Measurements from ENCODE around the gene SERPINI1. TPM values are rescaled to one million over a fixed set of nuclear protein-coding genes. Genes with fewer than 3 reads are reported as not detected.

The SERPINI1 gene, protein sequence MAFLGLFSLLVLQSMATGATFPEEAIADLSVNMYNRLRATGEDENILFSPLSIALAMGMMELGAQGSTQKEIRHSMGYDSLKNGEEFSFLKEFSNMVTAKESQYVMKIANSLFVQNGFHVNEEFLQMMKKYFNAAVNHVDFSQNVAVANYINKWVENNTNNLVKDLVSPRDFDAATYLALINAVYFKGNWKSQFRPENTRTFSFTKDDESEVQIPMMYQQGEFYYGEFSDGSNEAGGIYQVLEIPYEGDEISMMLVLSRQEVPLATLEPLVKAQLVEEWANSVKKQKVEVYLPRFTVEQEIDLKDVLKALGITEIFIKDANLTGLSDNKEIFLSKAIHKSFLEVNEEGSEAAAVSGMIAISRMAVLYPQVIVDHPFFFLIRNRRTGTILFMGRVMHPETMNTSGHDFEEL
- total RNA-seq (1 to 10 TPM; 2.8 to 3.6 TPM), total RNA-seq (4.8 to 6.4 reads per million in 2 donors)

DNA sequence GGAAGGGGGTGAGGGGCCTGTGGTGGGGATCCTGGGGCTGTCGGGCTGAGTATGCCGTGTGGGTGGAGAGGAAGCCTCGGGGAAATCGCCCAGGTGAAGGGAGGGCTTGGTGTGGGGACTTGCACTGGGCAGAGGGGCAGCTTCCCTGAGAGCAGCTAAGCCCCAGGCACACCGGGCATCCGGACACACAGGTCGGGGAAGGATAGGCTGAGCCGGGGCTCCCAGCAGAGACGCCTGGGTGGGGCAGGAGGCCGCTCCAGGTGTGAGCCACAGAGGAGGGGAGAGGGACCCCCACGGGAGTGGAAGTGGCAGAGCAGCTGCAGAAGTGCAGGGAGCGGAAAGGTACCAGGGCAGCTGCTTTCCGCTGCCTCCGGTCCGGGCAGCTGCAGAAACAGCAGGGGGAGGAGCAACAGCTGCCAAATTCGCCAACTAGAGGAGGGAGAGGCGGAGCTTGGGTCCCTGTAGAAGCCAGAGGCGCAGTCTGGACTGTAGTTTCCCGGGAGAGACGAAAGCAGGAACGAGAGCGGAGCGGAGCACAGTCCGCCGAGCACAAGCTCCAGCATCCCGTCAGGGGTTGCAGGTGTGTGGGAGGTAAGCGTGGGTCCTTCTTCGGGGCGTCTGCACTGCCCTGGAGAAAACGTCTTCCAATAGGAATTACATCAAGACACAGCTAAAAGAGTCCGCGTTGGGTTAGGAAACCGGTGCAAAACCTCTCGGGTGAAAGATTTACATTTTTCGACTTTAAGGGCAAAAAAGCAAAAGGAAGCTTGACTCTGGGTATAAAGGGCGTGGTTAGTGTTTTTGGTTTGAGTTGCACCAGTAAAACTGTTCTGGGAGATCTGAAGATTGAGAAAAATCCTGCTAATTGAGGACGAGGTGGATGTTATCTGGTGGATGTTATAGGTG, at the start of gene SERPINI1:
Gene SERPINI1 (plus strand): TSS at position 489 of the 906 bp plus-strand sequence. CDS start 53,408 bp downstream, outside the sequence.
- Mint-ChIP-seq H3K4me3 (no peak within 1 kb of the TSS), H3K4me1 (peaks cover 26% of the 10 kb centered on the region), H3K27me3 (no peaks in the 10 kb centered on the region), H3K36me3 (ENCODE audit: low read depth) (peaks cover 3% of the 10 kb centered on the region), H3K27ac (no peak within 1 kb of the TSS)
- DNase-seq = peak; percentile 44 to 73 (median 64)
- H3K9me3 ChIP-seq (ENCODE audit: control insufficient read depth, low read length, poor library complexity, severe bottlenecking) = no peaks in the 10 kb centered on the region
- peak; percentile 51 for ATAC-seq

DNA sequence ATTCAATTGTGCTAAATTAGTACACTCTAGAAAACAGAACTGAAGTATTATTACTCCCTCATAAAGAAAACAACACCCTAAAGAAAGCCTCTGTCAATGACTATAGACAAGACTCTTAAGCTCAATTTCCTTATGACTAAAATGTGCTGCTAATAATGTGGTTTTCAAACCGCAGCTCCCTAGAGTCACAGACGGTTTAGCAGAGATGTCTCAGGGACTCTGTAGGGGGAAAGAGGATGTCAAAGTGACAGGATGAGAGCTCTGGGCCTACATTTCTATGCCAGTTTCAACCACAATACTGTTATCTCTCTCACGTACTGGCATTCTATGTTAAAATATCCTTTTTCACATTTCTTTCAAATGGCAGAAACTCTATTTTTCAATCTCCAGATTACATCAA, 44.2 kb upstream of the SERPINI1 start:
- H3K27me3 Mint-ChIP-seq = no peaks in the 10 kb centered on the region
- ATAC-seq (peak; percentile 96), DNase-seq (no peak)
- peak overlapping the region; percentile 75 for H3K27ac Mint-ChIP-seq
- H3K4me1 Mint-ChIP-seq = peaks cover 19% of the 10 kb centered on the region
- no peaks in the 10 kb centered on the region for H3K9me3 ChIP-seq (ENCODE audit: control insufficient read depth, low read length, poor library complexity, severe bottlenecking)
- H3K36me3 Mint-ChIP-seq (ENCODE audit: low read depth) = peaks cover 9% of the 10 kb centered on the region
- no peak overlapping the region for H3K4me3 Mint-ChIP-seq

DNA sequence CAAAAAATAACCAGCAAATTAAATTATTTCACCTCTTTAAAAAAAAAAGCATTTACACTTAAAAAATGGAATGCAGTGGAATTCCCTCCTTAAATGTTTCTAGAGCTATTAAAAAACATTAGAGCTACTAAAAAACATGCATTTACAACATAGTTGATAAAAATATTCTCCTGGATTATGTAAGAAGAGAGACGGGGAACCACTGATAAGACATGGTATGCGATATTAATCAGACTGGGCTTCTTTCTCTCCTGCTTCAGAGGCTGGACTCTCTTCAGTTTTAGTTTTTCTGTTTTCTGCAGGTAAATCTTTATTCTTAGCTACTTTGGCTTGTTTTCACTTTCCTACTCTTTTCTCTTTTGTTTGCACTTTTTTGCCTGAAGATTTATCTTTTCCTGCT, 41.4 kb upstream of the SERPINI1 start:
- H3K4me3 Mint-ChIP-seq = no peak overlapping the region
- H3K4me1 Mint-ChIP-seq = peaks cover 19% of the 10 kb centered on the region
- H3K27ac Mint-ChIP-seq = peak overlapping the region; percentile 71
- H3K36me3 Mint-ChIP-seq (ENCODE audit: low read depth) = peaks cover 5% of the 10 kb centered on the region
- H3K27me3 Mint-ChIP-seq = no peaks in the 10 kb centered on the region
- no peak for DNase-seq
- H3K9me3 ChIP-seq (ENCODE audit: control insufficient read depth, low read length, poor library complexity, severe bottlenecking) = no peaks in the 10 kb centered on the region
- no peak for ATAC-seq

DNA sequence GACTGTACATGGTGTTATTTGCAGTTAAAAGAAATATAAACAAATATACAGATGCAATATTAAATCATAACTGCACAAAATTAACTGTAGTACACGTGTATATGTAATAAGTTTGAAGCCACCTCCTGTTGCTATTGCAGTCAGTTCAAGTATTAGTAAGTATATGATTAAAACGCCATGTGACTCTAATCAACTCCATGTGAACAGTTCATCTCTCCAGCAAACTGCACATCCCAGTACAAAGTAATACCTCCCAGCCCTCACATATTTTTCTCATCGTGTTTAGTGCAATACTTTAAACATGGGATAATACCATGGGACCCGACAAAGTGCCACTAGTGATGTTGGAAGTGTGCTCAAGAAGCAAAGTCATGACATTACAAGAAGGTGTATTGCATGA, 35.5 kb upstream of the SERPINI1 start:
- H3K4me1 Mint-ChIP-seq = peaks cover 6% of the 10 kb centered on the region

DNA sequence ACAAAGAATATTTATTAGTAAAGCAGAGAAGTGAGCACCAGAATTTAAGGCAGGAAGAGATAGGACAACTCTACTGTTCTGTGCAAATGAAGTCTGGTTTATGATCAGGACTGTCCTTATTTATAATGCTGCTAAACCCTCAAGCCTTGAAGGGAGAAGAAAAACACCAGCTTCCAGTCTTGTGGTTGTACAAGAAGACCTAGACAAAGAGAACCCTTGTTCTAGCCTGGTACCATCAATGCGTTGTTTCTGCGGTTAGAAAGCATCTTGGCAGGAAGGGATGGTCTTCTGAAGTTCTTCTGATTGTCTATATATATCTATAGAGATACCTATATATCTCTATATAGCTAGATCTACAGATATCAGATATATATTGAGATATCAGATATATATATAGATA, 34.6 kb upstream of the SERPINI1 start:
- peaks cover 8% of the 10 kb centered on the region for H3K4me1 Mint-ChIP-seq
- H3K4me3 Mint-ChIP-seq = no peak overlapping the region
- no peaks in the 10 kb centered on the region for H3K27me3 Mint-ChIP-seq
- DNase-seq (no peak), ATAC-seq (no peak)
- H3K36me3 Mint-ChIP-seq (ENCODE audit: low read depth) = peaks cover 5% of the 10 kb centered on the region
- H3K27ac Mint-ChIP-seq = peak overlapping the region; percentile 19
- no peaks in the 10 kb centered on the region for H3K9me3 ChIP-seq (ENCODE audit: control insufficient read depth, low read length, poor library complexity, severe bottlenecking)

More for the DNA sequence above, 35.5 kb upstream of the SERPINI1 start:
- Mint-ChIP-seq H3K4me3 (no peak overlapping the region), H3K36me3 (ENCODE audit: low read depth) (peaks cover 5% of the 10 kb centered on the region), H3K27me3 (no peaks in the 10 kb centered on the region), H3K27ac (peak overlapping the region; percentile 19)
- H3K9me3 ChIP-seq (ENCODE audit: control insufficient read depth, low read length, poor library complexity, severe bottlenecking) = no peaks in the 10 kb centered on the region
- DNase-seq = no peak
- no peak for ATAC-seq

DNA sequence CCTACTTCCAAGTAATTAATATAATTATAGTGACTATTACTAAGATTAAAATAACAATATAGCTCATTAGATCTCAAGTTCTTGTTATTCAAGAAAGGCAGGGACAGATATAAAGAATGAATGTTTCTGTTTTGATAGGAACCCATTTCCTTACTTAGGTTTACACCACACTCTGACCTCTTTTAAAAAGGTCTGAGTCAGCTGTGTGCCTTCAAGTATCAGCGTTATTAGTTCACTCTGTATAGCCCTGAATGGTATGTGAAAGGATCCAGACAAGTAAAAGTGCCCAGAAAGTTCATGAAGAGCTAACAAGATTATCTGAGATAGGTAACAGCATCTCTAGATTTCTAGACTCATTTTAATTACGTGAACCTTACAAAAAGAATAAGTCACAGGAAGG, 29.7 kb upstream of the SERPINI1 start:
- H3K27ac Mint-ChIP-seq = peak overlapping the region; percentile 73
- no peak for ATAC-seq
- peaks cover 6% of the 10 kb centered on the region for H3K36me3 Mint-ChIP-seq (ENCODE audit: low read depth)
- no peaks in the 10 kb centered on the region for H3K9me3 ChIP-seq (ENCODE audit: control insufficient read depth, low read length, poor library complexity, severe bottlenecking)
- DNase-seq = no peak
- H3K27me3 Mint-ChIP-seq = no peaks in the 10 kb centered on the region
- no peak overlapping the region for H3K4me3 Mint-ChIP-seq
- H3K4me1 Mint-ChIP-seq = peaks cover 18% of the 10 kb centered on the region

DNA sequence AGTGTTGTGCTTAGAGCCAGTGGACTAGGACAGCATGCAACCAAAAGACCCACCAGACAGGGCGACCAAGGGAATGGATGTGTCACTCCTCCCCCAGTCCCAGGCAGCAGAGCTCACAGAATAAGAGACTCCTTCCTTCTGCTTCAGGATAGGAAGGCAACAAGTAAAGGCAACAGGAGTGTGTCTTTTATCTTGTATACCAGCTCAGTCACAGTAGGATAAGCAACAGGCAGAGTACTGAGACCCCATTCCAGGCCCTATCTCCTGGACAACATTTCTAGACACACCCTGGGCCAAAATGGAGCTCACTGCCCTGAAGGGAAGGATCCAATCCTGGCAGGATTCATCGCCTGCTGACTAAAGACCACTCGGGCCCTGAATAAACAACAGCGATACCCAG, 25.8 kb upstream of the SERPINI1 start:
- Mint-ChIP-seq H3K4me1 (peaks cover 49% of the 10 kb centered on the region), H3K27me3 (no peaks in the 10 kb centered on the region), H3K4me3 (no peak overlapping the region), H3K36me3 (ENCODE audit: low read depth) (peaks cover 11% of the 10 kb centered on the region), H3K27ac (no peak overlapping the region)
- ATAC-seq (no peak), DNase-seq (no peak)
- no peaks in the 10 kb centered on the region for H3K9me3 ChIP-seq (ENCODE audit: control insufficient read depth, low read length, poor library complexity, severe bottlenecking)

DNA sequence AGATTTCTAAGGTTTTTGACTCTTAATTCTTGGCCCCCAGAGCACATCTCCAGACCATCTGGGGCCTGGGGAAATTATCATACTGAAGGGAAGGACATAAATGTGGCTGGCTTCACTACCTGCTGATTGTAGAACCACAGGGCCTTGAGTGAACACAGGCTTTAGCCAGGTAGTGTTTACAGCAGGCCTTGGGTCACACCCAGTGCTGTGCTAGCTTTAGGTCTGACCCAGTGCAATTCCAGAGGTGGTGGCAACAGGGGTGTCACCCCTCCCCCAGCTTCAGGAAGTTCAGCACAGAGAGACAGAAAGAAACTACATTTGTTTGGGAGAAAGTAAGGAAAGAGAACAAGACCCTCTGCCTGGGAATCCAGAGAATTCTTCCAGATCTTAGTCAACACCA, 25.0 kb upstream of the SERPINI1 start:
- H3K4me3 Mint-ChIP-seq = no peak overlapping the region
- H3K9me3 ChIP-seq (ENCODE audit: control insufficient read depth, low read length, poor library complexity, severe bottlenecking) = no peaks in the 10 kb centered on the region
- no peak for ATAC-seq
- DNase-seq = no peak
- H3K4me1 Mint-ChIP-seq = peaks cover 57% of the 10 kb centered on the region
- peaks cover 19% of the 10 kb centered on the region for H3K36me3 Mint-ChIP-seq (ENCODE audit: low read depth)
- H3K27me3 Mint-ChIP-seq = no peaks in the 10 kb centered on the region
- peak overlapping the region; percentile 68 for H3K27ac Mint-ChIP-seq

DNA sequence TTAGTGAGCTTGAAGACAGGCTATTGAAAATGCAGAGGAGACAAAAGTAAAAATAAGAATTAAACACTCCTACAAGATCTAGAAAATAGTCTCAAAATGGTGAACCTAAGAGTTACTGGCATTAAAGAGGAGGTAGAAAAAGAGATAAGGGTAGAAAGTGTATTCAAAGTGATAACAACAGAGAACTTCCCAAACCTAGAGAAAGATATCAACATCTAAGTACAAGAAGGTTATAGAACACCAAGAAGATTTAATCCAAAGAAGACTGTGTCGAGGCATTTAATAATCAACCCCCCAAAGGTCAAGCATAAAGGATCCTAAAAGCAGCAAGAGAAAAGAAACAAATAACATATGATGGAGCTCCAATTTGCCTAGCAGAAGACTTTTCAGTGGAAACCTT, 24.1 kb upstream of the SERPINI1 start:
- no peak overlapping the region for H3K4me3 Mint-ChIP-seq

DNA sequence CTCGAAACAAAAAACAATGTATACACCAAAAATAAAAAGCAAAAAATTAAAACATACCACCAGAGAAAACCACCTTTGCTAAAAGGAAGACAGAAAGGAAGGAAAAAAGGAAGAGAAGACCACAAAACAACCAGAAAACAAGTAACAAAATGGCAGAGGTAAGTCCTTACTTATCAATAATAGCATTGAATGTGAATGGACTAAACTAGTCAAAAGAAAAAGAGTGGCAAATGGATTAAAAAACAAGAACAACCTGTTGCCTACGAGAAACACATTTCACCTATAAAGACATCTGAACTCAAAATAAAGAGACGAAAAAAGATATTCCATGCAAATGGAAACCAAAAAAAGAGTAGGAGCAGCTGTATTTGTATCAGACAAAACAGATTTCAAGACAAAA, 23.1 kb upstream of the SERPINI1 start:
- Mint-ChIP-seq H3K27ac (peak overlapping the region; percentile 10), H3K27me3 (no peaks in the 10 kb centered on the region), H3K4me1 (peaks cover 57% of the 10 kb centered on the region), H3K36me3 (ENCODE audit: low read depth) (peaks cover 23% of the 10 kb centered on the region), H3K4me3 (no peak overlapping the region)
- DNase-seq (no peak), ATAC-seq (no peak)
- H3K9me3 ChIP-seq (ENCODE audit: control insufficient read depth, low read length, poor library complexity, severe bottlenecking) = no peaks in the 10 kb centered on the region

More for the DNA sequence above, 24.1 kb upstream of the SERPINI1 start:
- no peaks in the 10 kb centered on the region for H3K27me3 Mint-ChIP-seq
- no peak for ATAC-seq
- H3K27ac Mint-ChIP-seq = peak overlapping the region; percentile 68
- H3K36me3 Mint-ChIP-seq (ENCODE audit: low read depth) = peaks cover 23% of the 10 kb centered on the region
- peaks cover 60% of the 10 kb centered on the region for H3K4me1 Mint-ChIP-seq
- no peaks in the 10 kb centered on the region for H3K9me3 ChIP-seq (ENCODE audit: control insufficient read depth, low read length, poor library complexity, severe bottlenecking)
- no peak for DNase-seq

DNA sequence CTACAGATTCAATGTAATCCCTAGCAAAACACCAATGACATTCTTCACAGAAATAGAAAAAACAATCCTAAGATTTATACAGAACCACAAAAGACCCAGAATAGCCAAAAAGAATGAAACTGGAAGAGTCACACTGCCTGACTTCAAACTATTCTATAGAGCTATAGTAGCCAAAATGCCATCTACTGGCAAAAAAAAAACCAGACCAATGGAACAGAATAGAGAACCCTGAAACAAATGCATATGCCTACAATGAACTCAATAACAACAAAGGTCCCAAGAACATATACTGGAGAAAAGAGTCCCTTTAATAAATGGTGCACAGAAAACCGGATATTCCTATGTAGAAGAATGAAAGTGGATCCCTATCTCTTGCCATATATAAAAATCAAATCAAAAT, 20.6 kb upstream of the SERPINI1 start:
- H3K27ac Mint-ChIP-seq = no peak overlapping the region
- H3K27me3 Mint-ChIP-seq = no peaks in the 10 kb centered on the region
- H3K9me3 ChIP-seq (ENCODE audit: control insufficient read depth, low read length, poor library complexity, severe bottlenecking) = no peaks in the 10 kb centered on the region
- H3K4me1 Mint-ChIP-seq = peaks cover 49% of the 10 kb centered on the region
- no peak overlapping the region for H3K4me3 Mint-ChIP-seq
- peaks cover 35% of the 10 kb centered on the region for H3K36me3 Mint-ChIP-seq (ENCODE audit: low read depth)
- ATAC-seq = no peak
- DNase-seq = no peak

DNA sequence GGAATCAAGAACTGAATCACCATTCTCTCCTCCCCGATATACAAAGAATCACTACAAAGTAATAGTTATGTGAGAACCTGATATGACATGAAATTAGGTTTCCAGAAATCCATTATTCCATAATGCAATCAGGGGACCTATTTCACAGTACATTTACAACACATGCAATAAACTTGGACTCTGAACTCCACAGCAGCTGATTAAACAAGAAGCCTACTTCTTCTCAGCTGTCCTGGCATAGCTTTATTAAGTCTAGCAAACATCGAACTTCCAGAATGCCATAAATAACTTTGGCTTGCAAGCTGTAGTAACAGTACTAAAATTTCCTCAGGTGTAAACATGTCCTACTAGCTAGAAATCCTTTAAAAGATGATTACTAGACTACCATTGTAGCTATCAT, 18.6 kb upstream of the SERPINI1 start:
- Mint-ChIP-seq H3K27me3 (no peaks in the 10 kb centered on the region), H3K4me1 (peaks cover 48% of the 10 kb centered on the region), H3K27ac (no peak overlapping the region), H3K36me3 (ENCODE audit: low read depth) (peaks cover 30% of the 10 kb centered on the region), H3K4me3 (no peak overlapping the region)
- DNase-seq = no peak
- no peak for ATAC-seq
- no peaks in the 10 kb centered on the region for H3K9me3 ChIP-seq (ENCODE audit: control insufficient read depth, low read length, poor library complexity, severe bottlenecking)

DNA sequence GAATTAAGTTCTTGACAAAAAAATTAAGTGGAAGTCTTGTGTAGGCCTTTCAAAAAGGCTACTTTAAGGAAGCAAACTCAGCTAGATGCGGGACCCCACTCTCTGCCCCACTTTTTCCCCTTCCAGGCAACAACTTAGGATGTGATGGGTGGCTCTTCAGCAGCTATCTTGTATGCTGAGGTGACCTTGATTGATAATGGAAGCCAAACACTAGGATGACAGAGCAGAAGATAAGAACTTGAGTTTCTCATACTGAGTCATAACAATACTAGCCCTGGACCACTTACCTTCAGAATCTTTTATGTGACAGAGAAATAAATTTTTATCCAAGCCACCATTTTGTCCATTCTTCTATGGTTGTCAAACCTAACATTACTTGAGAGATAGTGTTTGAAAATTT, 16.9 kb upstream of the SERPINI1 start:
- no peaks in the 10 kb centered on the region for H3K27me3 Mint-ChIP-seq
- ATAC-seq (no peak), DNase-seq (no peak)
- H3K4me3 Mint-ChIP-seq = no peak overlapping the region
- no peaks in the 10 kb centered on the region for H3K9me3 ChIP-seq (ENCODE audit: control insufficient read depth, low read length, poor library complexity, severe bottlenecking)
- peak overlapping the region; percentile 11 for H3K27ac Mint-ChIP-seq
- H3K36me3 Mint-ChIP-seq (ENCODE audit: low read depth) = peaks cover 25% of the 10 kb centered on the region
- peaks cover 42% of the 10 kb centered on the region for H3K4me1 Mint-ChIP-seq
